Measurements from ENCODE around the gene TDRD12.
"Not testable (repeated sequence)": the region's sequence is repeated elsewhere in the genome, so short reads cannot be mapped to it uniquely, and the experiment has no call there.

The TDRD12 gene

GRCh38 chr19:32811151-32811550, 91.6 kb downstream of the TDRD12 start:
- DNase-seq (ENCODE audit: low spot score) = no peak

DNA sequence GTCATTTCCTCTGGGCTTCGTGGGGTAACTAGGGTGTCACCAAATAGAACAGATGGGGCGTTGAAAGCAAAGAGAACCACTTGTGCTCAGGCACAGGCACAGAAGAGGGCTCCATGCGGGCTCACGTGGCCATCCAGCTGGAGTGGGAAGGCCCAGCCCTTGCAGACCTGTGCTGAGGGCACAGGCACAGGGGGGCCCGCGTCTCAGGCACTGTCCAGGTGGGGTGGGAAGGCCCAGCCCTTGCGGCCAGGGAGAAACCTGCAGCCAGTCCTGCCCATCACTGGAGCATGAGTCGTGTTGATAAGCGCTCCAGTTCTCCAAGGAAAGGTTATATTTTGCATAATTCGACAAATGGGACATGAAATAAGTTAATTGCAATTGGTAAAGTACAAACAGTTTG, 92.5 kb downstream of the TDRD12 start:
- no peak for DNase-seq (ENCODE audit: low spot score)

DNA sequence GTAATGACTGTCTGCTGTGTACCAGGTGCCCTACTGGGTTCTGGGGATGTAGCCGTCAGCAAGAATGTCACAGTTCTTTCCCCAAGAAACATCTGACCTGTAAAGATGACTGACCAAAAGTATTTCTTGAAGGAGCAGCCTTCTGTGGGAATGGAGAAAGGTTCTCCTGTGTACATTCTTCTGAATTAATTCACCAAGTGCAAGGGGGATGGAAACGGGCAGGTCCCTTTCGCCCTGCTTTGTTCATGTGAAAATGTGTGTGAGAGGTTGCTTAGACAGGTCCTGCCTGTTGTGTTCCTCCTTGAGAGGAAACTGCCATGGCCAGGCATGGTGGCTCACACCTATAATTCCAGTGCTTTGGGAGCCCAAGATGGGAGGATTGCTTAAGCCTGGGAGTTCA, 93.0 kb downstream of the TDRD12 start:
- no peak for DNase-seq (ENCODE audit: low spot score)

- DNase-seq (ENCODE audit: low spot score) = no peak
These were observed 94.4 kb downstream of the TDRD12 start for GRCh38 chr19:32813862-32814425.

- DNase-seq (ENCODE audit: low spot score) = no peak
These were observed 95.1 kb downstream of the TDRD12 start for GRCh38 chr19:32814624-32815023.

- DNase-seq (ENCODE audit: low spot score) = no peak
These were observed 97.1 kb downstream of the TDRD12 start for GRCh38 chr19:32816555-32817099.

GRCh38 chr19:32817569-32818476, 98.3 kb downstream of the TDRD12 start:
- DNase-seq (ENCODE audit: low spot score) = no peak

DNA sequence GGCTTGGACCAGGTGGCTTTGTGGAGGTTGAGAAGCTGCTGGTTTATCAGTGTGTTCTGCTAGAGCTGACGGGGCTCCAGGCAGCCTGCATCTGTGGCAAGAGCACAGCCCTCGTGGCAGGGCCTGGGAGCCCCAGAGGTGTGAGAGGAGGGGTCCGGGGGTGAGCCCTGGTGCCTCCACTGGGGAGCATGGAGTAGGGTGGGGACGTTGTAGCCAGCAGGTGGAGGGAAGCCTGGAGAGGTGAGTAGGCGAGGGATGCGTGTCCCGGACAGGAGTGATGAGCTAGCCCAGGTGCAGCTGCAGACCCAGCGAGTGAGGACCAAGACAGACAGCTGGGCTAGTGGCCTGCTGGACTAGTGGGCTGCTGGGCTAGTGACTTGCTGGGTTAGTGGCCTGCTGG, 99.0 kb downstream of the TDRD12 start:
- no peak for DNase-seq (ENCODE audit: low spot score)

GRCh38 chr19:32819419-32820400, 100.1 kb downstream of the TDRD12 start:
- DNase-seq (ENCODE audit: low spot score) = no peak

DNA sequence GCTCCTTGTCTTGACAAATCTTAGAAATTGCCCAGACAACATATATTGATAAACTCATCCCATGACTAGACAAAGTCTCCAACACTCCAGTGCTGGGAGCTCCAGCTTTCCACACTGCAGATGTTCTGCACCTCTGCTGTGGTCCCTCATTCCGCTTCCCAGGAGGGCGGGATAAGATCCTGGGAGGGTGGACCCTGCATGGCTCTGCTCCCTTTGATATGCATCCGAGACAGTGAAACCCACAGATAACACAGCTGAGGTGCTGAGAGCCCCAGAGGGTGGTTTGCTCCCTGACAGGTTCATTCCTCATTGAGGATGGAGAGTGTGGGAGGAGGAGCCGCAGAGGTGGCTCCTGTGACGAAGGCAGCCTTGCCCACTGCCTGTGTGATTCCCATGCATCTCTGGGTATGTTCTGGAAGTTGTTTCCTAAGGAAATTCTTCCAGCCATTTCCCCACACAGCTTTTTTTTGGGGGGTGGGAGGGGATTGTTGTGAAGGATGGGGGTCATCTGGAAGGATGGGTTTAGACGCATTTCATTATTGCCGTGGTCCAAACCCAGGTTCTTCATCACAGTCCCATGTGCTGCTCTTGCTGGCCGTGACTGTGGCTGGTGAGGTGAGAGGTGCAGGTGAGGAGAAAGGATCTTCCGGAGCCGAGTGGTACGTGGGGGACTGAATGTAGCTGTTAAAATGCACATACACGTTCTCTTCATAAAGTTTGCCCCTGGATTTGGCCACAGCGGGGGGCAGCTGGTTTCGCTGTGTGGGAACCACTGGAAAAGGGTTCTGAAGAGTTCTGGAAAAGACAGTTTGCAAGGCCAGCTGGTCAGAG, 103.6 kb downstream of the TDRD12 start:
- DNase-seq (ENCODE audit: low spot score) = no peak

DNA sequence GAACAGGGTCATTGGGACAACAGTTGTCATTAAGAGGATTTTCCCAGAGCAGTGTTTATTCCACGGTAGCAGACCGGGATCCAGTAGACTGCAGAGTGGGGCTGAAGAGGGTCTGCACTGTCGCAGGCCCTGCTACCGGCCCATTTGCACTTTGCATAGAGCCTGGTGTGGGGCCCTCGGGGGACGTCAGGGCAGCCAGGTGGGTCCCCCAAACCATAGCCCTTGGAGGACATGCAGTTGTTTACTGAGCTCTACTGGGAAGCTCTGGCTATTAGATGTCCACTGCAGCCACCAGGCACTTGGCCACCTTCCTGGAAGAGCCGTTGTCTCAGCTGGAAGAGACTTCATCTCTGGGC, 104.2 kb downstream of the TDRD12 start:
- no peak for DNase-seq (ENCODE audit: low spot score)

DNA sequence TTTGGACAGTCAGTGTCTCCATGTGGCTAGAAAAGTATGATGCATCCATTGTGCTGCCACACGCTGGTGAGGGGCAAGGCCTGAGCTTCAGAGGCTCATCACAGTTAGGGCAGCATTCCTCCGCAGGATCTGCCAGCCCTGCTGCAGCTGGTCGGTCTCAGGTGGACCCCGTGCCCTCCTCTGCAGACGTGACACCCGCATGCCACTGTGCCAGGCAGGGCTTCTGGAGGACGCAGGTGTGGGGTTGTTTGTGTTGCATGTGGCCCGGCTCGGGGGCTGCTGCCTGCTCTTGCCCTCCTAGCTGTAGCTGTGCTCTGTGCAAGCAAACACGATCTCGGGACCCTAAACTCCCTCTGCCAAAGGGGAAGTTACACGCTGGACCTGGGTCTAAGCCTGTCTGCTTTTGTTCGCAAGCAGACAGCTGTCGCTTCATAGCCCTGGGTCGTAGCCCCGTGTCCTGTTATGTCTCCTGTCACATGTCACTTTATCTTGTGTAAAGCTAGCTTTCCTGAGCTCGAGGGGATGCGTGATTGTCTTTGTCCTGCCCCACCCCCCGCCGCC, 104.7 kb downstream of the TDRD12 start:
- no peak for DNase-seq (ENCODE audit: low spot score)

DNA sequence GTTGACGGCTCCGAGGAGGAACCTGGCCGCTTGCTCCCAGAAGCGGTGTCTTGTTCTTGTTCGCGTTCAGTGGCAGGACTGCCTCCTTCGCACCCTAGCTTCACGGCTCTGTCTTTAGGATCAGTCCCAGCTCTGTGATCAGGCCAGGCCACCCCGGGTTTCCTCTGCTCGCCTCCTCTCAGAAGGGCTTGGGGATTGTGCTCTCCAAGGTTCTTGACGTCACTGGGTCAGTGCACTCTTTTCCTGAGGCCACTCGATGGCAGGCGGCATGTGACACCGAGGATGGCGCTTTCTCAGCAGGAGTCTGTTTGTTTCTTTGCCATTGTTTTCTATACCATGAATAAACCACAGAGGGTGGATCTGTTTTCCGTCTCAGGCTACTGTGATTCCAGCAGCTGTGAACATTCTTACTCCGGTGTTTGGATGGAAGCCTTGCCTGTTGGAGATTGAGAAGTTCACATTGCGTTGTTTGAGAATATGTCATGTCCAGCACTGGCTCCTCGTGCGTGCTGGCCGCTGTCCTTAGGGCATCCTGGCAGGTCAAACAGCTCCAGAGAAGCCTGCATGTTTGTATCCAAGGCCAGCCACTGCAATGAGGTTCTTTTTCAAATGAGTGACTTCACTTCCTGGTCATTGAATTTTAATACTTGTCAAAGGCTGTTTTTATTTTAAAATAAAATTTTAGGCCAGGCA, 105.5 kb downstream of the TDRD12 start:
- no peak for DNase-seq (ENCODE audit: low spot score)

- no peak for DNase-seq (ENCODE audit: low spot score)
These were observed 108.6 kb downstream of the TDRD12 start for GRCh38 chr19:32828139-32828538.

GRCh38 chr19:32828643-32829344, 109.2 kb downstream of the TDRD12 start:
- DNase-seq (ENCODE audit: low spot score) = no peak

GRCh38 chr19:32829345-32829896, 109.9 kb downstream of the TDRD12 start:
- no peak for DNase-seq (ENCODE audit: low spot score)

DNA sequence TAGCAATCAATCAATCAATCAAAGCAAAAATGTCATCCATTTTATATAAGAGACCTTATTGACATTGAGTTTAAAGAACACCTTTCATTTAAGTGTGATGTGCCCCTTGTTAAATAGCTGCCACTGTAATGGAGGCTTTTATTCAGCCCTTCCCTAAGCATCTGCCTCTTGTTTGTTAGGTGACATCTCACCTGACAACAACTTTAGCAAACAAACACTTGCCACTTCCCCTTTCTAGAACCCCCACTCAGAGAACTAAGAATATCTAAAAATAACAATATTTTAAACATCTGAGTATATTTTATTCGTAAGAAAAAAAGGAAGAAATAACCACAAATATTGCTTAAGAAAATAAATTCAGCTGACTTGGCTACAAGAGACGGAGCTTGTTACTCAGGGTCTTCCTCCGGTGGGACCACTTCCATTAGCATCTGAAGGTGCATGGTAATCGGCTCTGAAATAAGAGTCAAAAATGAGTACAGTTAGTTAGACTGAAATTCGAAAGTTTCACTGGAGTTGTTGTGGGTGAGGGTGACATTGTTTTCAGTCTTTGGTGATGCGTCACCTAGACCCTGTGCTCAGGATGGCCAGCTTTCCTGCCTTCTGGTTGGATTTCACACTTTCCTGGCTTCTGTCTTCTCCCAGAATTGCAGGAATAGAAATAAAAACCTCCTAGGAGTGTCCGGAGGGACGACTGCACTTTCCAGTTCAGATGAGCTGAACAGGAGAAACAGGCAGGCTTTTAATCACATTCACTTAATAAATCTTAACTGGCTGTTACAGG, 110.9 kb downstream of the TDRD12 start:
- DNase-seq (ENCODE audit: low spot score) = no peak

DNA sequence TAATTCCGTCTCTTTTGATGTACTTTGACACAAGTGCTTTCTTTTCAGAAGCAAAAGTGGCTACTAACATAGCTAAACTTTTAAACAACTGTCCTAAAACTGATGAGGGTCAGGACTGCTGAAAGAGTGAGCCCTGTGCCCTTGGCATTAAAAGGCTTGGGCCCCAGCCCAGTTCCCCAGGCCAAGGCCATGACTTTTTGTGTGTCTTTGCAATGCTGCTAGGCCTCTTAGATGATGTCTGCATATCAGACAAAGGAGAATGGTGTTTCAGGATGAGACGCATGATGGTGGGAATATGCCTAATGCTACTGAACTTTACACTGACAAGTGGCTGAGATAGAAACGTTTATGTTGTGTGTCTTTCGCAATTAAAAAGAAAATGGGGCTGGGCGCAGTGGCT, 112.0 kb downstream of the TDRD12 start:
- DNase-seq (ENCODE audit: low spot score) = no peak

- not testable (repeated sequence) for DNase-seq (ENCODE audit: low spot score)
These were observed 112.5 kb downstream of the TDRD12 start for GRCh38 chr19:32832094-32832493.
